H9 (cell line): ENCODE measurements around the gene STX5. TPM values are rescaled to one million over a fixed set of nuclear protein-coding genes. Genes with fewer than 3 reads are reported as not detected.

Experiments
- DNase-seq: peaks from one replicate; pipeline ENCODE4 v3.0.0-alpha.2; 2017
- H2AFZ ChIP-seq: one replicate; pipeline ENCODE4 v1.6.1; 2013; ENCODE audit warnings: mild to moderate bottlenecking, low read length, control low read depth, moderate library complexity
- H2AK5ac ChIP-seq: 2 replicates; pipeline ENCODE4 v1.6.1; 2013; ENCODE audit warnings: low read length, control low read depth, mixed read lengths; ENCODE audit not compliant: insufficient read length
- H2BK120ac ChIP-seq: one replicate; pipeline ENCODE4 v1.6.1; 2013; ENCODE audit warnings: low read depth, mild to moderate bottlenecking, low read length, control low read depth, inconsistent platforms; ENCODE audit not compliant: poor library complexity, severe bottlenecking
- H2BK12ac ChIP-seq: 2 replicates; pipeline ENCODE4 v1.6.1; 2013; ENCODE audit warnings: low read length, control low read depth, mixed read lengths, low read depth; ENCODE audit not compliant: insufficient read length
- H2BK15ac ChIP-seq: 2 replicates; pipeline ENCODE4 v1.6.1; 2013; ENCODE audit warnings: low read depth, low read length, control low read depth
- H2BK20ac ChIP-seq: one replicate; pipeline ENCODE4 v1.6.1; 2013; ENCODE audit warnings: low read depth, mild to moderate bottlenecking, low read length, control low read depth, inconsistent platforms; ENCODE audit not compliant: poor library complexity, severe bottlenecking
- H2BK5ac ChIP-seq: 2 replicates; pipeline ENCODE4 v1.6.1; 2013; ENCODE audit warnings: low read length, control low read depth, mixed read lengths; ENCODE audit not compliant: insufficient read length
- H3K14ac ChIP-seq: 2 replicates; pipeline ENCODE4 v1.6.1; 2013; ENCODE audit warnings: low read length, control low read depth; ENCODE audit not compliant: insufficient read depth
- H3K18ac ChIP-seq: 2 replicates; pipeline ENCODE4 v1.6.1; 2013; ENCODE audit warnings: low read depth, mild to moderate bottlenecking, mixed read lengths, low read length, control low read depth; ENCODE audit not compliant: insufficient read length
- H3K23ac ChIP-seq: 2 replicates; pipeline ENCODE4 v1.6.1; 2013; ENCODE audit warnings: low read length, control low read depth, mixed read lengths, low read depth; ENCODE audit not compliant: insufficient read length
- H3K23me2 ChIP-seq: 2 replicates; pipeline ENCODE4 v1.6.1; 2013; ENCODE audit warnings: low read depth, mild to moderate bottlenecking, mixed read lengths, low read length, control low read depth; ENCODE audit not compliant: insufficient read length, poor library complexity, severe bottlenecking
- H3K27ac ChIP-seq: 2 replicates; pipeline ENCODE4 v1.5.1; 2013; ENCODE audit warnings: low read length, control low read depth, mixed read lengths, low read depth; ENCODE audit not compliant: insufficient read length
- H3K27me3 ChIP-seq: 2 replicates; pipeline ENCODE4 v1.6.1; 2013; ENCODE audit warnings: low read length, control low read depth, inconsistent platforms; ENCODE audit not compliant: insufficient read depth
- H3K4ac ChIP-seq: 2 replicates; pipeline ENCODE4 v1.6.1; 2013; ENCODE audit warnings: low read depth, mild to moderate bottlenecking, control low read depth, inconsistent platforms, low read length, moderate library complexity
- H3K4me1 ChIP-seq: 2 replicates; pipeline ENCODE4 v1.6.1; 2013; ENCODE audit warnings: low read length, control low read depth, inconsistent platforms; ENCODE audit not compliant: insufficient read depth
- H3K4me2 ChIP-seq: 2 replicates; pipeline ENCODE4 v1.6.1; 2013; ENCODE audit warnings: low read length, control low read depth, mixed read lengths; ENCODE audit not compliant: insufficient read length, insufficient read depth
- H3K56ac ChIP-seq: 2 replicates; pipeline ENCODE4 v1.6.1; 2013; ENCODE audit warnings: low read depth, mild to moderate bottlenecking, mixed read lengths, low read length, control low read depth; ENCODE audit not compliant: insufficient read length
- H3K79me1 ChIP-seq: 2 replicates; pipeline ENCODE4 v1.6.1; 2013; ENCODE audit warnings: low read depth, mild to moderate bottlenecking, moderate library complexity, low read length, control low read depth, inconsistent platforms; ENCODE audit not compliant: insufficient read depth, poor library complexity, severe bottlenecking
- H3K79me2 ChIP-seq: 2 replicates; pipeline ENCODE4 v1.6.1; 2013; ENCODE audit warnings: low read length, control low read depth, inconsistent platforms; ENCODE audit not compliant: insufficient read depth
- H3K9ac ChIP-seq: 2 replicates; pipeline ENCODE4 v1.6.1; 2013; ENCODE audit warnings: low read length, control low read depth, mixed read lengths; ENCODE audit not compliant: insufficient read length; ENCODE audit errors: extremely low read depth
- H3K9me3 ChIP-seq: one replicate; pipeline ENCODE4 v1.6.1; 2013; ENCODE audit warnings: low read depth, low read length, inconsistent platforms; ENCODE audit not compliant: control insufficient read depth
- H3T11ph ChIP-seq: one replicate; pipeline ENCODE4 v1.6.1; 2013; ENCODE audit warnings: mild to moderate bottlenecking, low read length, control low read depth, inconsistent platforms
- H4K20me1 ChIP-seq: one replicate; pipeline ENCODE4 v1.6.1; 2013; ENCODE audit not compliant: control insufficient read depth, insufficient read length, insufficient read depth
- H4K5ac ChIP-seq: 2 replicates; pipeline ENCODE4 v1.6.1; 2013; ENCODE audit warnings: low read depth, mild to moderate bottlenecking, mixed read lengths, low read length, control low read depth; ENCODE audit not compliant: insufficient read length
- H4K8ac ChIP-seq: replicated peaks from 2 replicates; pipeline ENCODE4 v1.6.1; 2013; ENCODE audit warnings: low read length, control low read depth, mixed read lengths, low read depth; ENCODE audit not compliant: insufficient read length
- H4K91ac ChIP-seq: 2 replicates; pipeline ENCODE4 v1.6.1; 2013; ENCODE audit warnings: low read depth, mild to moderate bottlenecking, moderate library complexity, mixed read lengths, low read length, control low read depth; ENCODE audit not compliant: insufficient read length
- H3K27ac Mint-ChIP-seq, 3 experiments: 2 replicates in 2 of 3; 3 replicates in 1 of 3; pipeline ENCODE4 v1.8.0; 2020 to 2021; ENCODE audit warnings: mixed read lengths in 3 of 3, mild to moderate bottlenecking in 1 of 3, moderate library complexity in 1 of 3
- H3K27me3 Mint-ChIP-seq: 2 replicates; pipeline ENCODE4 v1.8.0; 2021; ENCODE audit warnings: low read depth, mild to moderate bottlenecking, moderate library complexity, mixed read lengths
- H3K36me3 Mint-ChIP-seq, 3 experiments: 2 replicates in 2 of 3; 3 replicates in 1 of 3; pipeline ENCODE4 v1.8.0; 2020 to 2021; ENCODE audit warnings: low read depth in 3 of 3, mixed read lengths in 3 of 3; ENCODE audit not compliant: insufficient read depth in 1 of 3
- H3K4me1 Mint-ChIP-seq, 2 experiments: 2 replicates each; pipeline ENCODE4 v1.8.0; 2020; ENCODE audit warnings: mixed read lengths in 2 of 2
- H3K4me3 Mint-ChIP-seq, 2 experiments: 2 replicates in 1 of 2; 3 replicates in 1 of 2; pipeline ENCODE4 v1.8.0; 2020 to 2021; ENCODE audit warnings: mild to moderate bottlenecking in 2 of 2, mixed read lengths in 2 of 2, moderate library complexity in 1 of 2
- H3K9me3 Mint-ChIP-seq, 2 experiments: 2 replicates in 1 of 2; 3 replicates in 1 of 2; pipeline ENCODE4 v1.8.0; 2020; ENCODE audit warnings: mild to moderate bottlenecking in 2 of 2, mixed read lengths in 2 of 2, moderate library complexity in 1 of 2
- CTCF ChIP-seq: fragments of 200-600 bp; sonication (generic); conservative IDR thresholded peaks from 3 replicates; pipeline ENCODE4 v1.8.0; 2021; ENCODE audit warnings: antibody characterized with exemption, mild to moderate bottlenecking
- WGBS: extraction: QIAGEN DNeasy Blood & Tissue Kit; methylation state at CpG from one replicate; pipeline ENCODE4 v1.1.7; 2013; ENCODE audit warnings: missing lambda C conversion rate, low lambda C conversion rate, mixed read lengths; ENCODE audit not compliant: insufficient read length; ENCODE audit errors: extremely low coverage; 5-methylcytosine and 5-hydroxymethylcytosine counted together
- total RNA-seq: library from RNA; stranded (reverse); gene quantifications from 2 replicates; pipeline ENCODE4 v1.2.1, GENCODE V29; 2021

Gene STX5
- total RNA-seq, 1 experiment from 2014 or later = 33.5 TPM

GRCh38 chr11:62875698-62876478 lies 44.0 kb upstream of the STX5 start:
- H2BK12ac ChIP-seq = no peak overlapping the region
- H3K23ac ChIP-seq = no peak overlapping the region
- H3K18ac ChIP-seq = no peak overlapping the region
- no peak overlapping the region for H2AK5ac ChIP-seq
- no peak overlapping the region for H2AFZ ChIP-seq
- H3T11ph ChIP-seq = no peak overlapping the region
- no peaks in the 10 kb centered on the region for H3K9me3 ChIP-seq
- peaks cover 7% of the 10 kb centered on the region for H3K23me2 ChIP-seq
- H2BK5ac ChIP-seq = no peak overlapping the region
- H3K27me3 ChIP-seq = no peaks in the 10 kb centered on the region
- no peak overlapping the region for H3K9ac ChIP-seq
- DNase-seq = no peak
- H4K91ac ChIP-seq = no peak overlapping the region
- H3K27ac ChIP-seq = no peak overlapping the region
- H3K4me1 ChIP-seq = no peaks in the 10 kb centered on the region; the same call in 1 of the 2 replicates
- peaks cover 2% of the 10 kb centered on the region in 2 experiments; a peak in 3 of 5 replicates for H3K9me3 Mint-ChIP-seq
- H3K56ac ChIP-seq = no peak overlapping the region
- H3K4me1 Mint-ChIP-seq = peaks cover 14 to 21% of the 10 kb centered on the region in 2 experiments
- H4K5ac ChIP-seq = no peak overlapping the region
- no peak overlapping the region for H2BK120ac ChIP-seq
- no peak overlapping the region for H4K8ac ChIP-seq
- peaks cover 8% of the 10 kb centered on the region for H3K79me1 ChIP-seq
- H3K36me3 Mint-ChIP-seq = peaks cover 31 to 75% (median 53%) of the 10 kb centered on the region in 3 experiments
- H4K20me1 ChIP-seq = no peaks in the 10 kb centered on the region
- no CpG with 5 or more reads among the region's 7 CpGs for WGBS
- no peak overlapping the region for H3K4ac ChIP-seq
- H2BK20ac ChIP-seq = no peak overlapping the region
- no peak overlapping the region for H3K4me3 Mint-ChIP-seq
- H3K27ac Mint-ChIP-seq = peak overlapping the region in 1 of 3 experiments; percentile 80; a peak in 1 of 7 replicates
- peaks cover 2% of the 10 kb centered on the region; the same call in 1 of the 2 replicates for H3K27me3 Mint-ChIP-seq
- no peak overlapping the region for H3K4me2 ChIP-seq
- H3K79me2 ChIP-seq = peaks cover 6% of the 10 kb centered on the region; the same call in 1 of the 2 replicates
- no peak overlapping the region for H2BK15ac ChIP-seq
- TF ChIP-seq CTCF = 0 out of 3 replicates have a peak, but pooled peaks have one; percentile 13
- no peak overlapping the region for H3K14ac ChIP-seq
